Neuronal stem cell (in vitro differentiated cells): Measurements from ENCODE around the gene CADPS.

Experiments
- DNase-seq: peaks from one replicate; pipeline ENCODE4 v3.0.0-alpha.2; 2013; ENCODE audit warnings: low spot score
- H2AFZ ChIP-seq: one replicate; pipeline ENCODE4 v1.6.1; 2013; ENCODE audit warnings: mild to moderate bottlenecking, low read length, inconsistent platforms
- H2AK5ac ChIP-seq: 2 replicates; pipeline ENCODE4 v1.6.1; 2013; ENCODE audit warnings: low read depth, mild to moderate bottlenecking, inconsistent platforms, low read length, moderate library complexity, mixed read lengths
- H2BK120ac ChIP-seq: 2 replicates; pipeline ENCODE4 v1.6.1; 2013; ENCODE audit warnings: low read depth, mild to moderate bottlenecking, inconsistent platforms, low read length, moderate library complexity, mixed read lengths
- H2BK12ac ChIP-seq: one replicate; pipeline ENCODE4 v1.6.1; 2013; ENCODE audit warnings: low read length, inconsistent platforms
- H2BK15ac ChIP-seq: 2 replicates; pipeline ENCODE4 v1.6.1; 2013; ENCODE audit warnings: mild to moderate bottlenecking, low read length, inconsistent platforms, mixed read lengths
- H2BK5ac ChIP-seq: one replicate; pipeline ENCODE4 v1.6.1; 2013; ENCODE audit warnings: inconsistent platforms, mild to moderate bottlenecking, low read length, moderate library complexity
- H3K14ac ChIP-seq: one replicate; pipeline ENCODE4 v1.6.1; 2013; ENCODE audit warnings: low read length, inconsistent platforms
- H3K18ac ChIP-seq: 2 replicates; pipeline ENCODE4 v1.6.1; 2013; ENCODE audit warnings: low read length, inconsistent platforms
- H3K23ac ChIP-seq: 2 replicates; pipeline ENCODE4 v1.6.1; 2013; ENCODE audit warnings: low read depth, mild to moderate bottlenecking, mixed read lengths, low read length, inconsistent platforms; ENCODE audit not compliant: poor library complexity
- H3K27ac ChIP-seq: replicated peaks from 3 replicates; pipeline ENCODE4 v1.5.1; 2013; ENCODE audit warnings: low read length, inconsistent platforms
- H3K27me3 ChIP-seq, 3 experiments: 2 replicates each; pipeline ENCODE4 v1.6.1; 2013; ENCODE audit warnings: low read length in 3 of 3, mild to moderate bottlenecking in 2 of 3, inconsistent platforms in 1 of 3, low read depth in 1 of 3, mixed read lengths in 1 of 3, moderate library complexity in 1 of 3; ENCODE audit not compliant: control insufficient read depth in 3 of 3, insufficient read depth in 3 of 3
- H3K36me3 ChIP-seq, 2 donors: replicated peaks in 1 of 2; 2 replicates each; pipeline ENCODE4 v1.6.1; 2013; ENCODE audit warnings: low read length in 2 of 2; ENCODE audit not compliant: control insufficient read depth in 2 of 2, insufficient read depth in 2 of 2
- H3K4ac ChIP-seq: 2 replicates; pipeline ENCODE4 v1.6.1; 2013; ENCODE audit warnings: inconsistent platforms, mild to moderate bottlenecking, low read length, moderate library complexity
- H3K4me1 ChIP-seq, 2 donors: 1 replicate in 1 of 2; 2 replicates in 1 of 2; pipeline ENCODE4 v1.6.1; 2013; ENCODE audit warnings: low read length in 2 of 2, low read depth in 1 of 2; ENCODE audit not compliant: control insufficient read depth in 2 of 2, insufficient read depth in 1 of 2
- H3K4me2 ChIP-seq: one replicate; pipeline ENCODE4 v1.6.1; 2013; ENCODE audit warnings: mild to moderate bottlenecking, low read length, inconsistent platforms; ENCODE audit not compliant: insufficient read depth, poor library complexity, severe bottlenecking
- H3K4me3 ChIP-seq, 2 donors: 2 replicates each; pipeline ENCODE4 v1.5.1; 2013; ENCODE audit warnings: low read length in 2 of 2, mild to moderate bottlenecking in 2 of 2, inconsistent platforms in 1 of 2, moderate library complexity in 1 of 2
- H3K79me1 ChIP-seq: one replicate; pipeline ENCODE4 v1.6.1; 2013; ENCODE audit warnings: low read depth, mild to moderate bottlenecking, inconsistent platforms, low read length, moderate library complexity
- H3K9ac ChIP-seq: one replicate; pipeline ENCODE4 v1.6.1; 2013; ENCODE audit warnings: mild to moderate bottlenecking, low read depth, low read length, inconsistent platforms; ENCODE audit not compliant: poor library complexity
- H3K9me3 ChIP-seq, 2 donors: replicated peaks in 1 of 2; 2 replicates each; pipeline versions ENCODE3 to v1.6.1; 2013; ENCODE audit warnings: low read length in 2 of 2, mild to moderate bottlenecking in 2 of 2, inconsistent platforms in 1 of 2, low read depth in 1 of 2, mixed read lengths in 1 of 2, moderate library complexity in 1 of 2; ENCODE audit not compliant: control insufficient read depth in 2 of 2, insufficient read depth in 1 of 2
- H4K8ac ChIP-seq: one replicate; pipeline ENCODE4 v1.6.1; 2013; ENCODE audit warnings: low read depth, mild to moderate bottlenecking, inconsistent platforms, low read length, moderate library complexity
- H4K91ac ChIP-seq: one replicate; pipeline ENCODE4 v1.6.1; 2013; ENCODE audit warnings: low read length, low read depth, mild to moderate bottlenecking, inconsistent platforms; ENCODE audit not compliant: poor library complexity
- WGBS, 2 donors: extraction: QIAGEN DNeasy Blood & Tissue Kit; methylation state at CpG; one replicate each; pipeline ENCODE4 v1.1.7; 2013; ENCODE audit warnings: missing lambda C conversion rate in 2 of 2, mixed read lengths in 1 of 2; ENCODE audit not compliant: insufficient read length in 2 of 2, insufficient replicate concordance in 1 of 2; ENCODE audit errors: extremely low coverage in 2 of 2; 5-methylcytosine and 5-hydroxymethylcytosine counted together

CADPS gene

GRCh38 chr3:62873761-62874710, 1.2 kb downstream of the CADPS start:
- H3K27ac ChIP-seq: peak overlapping the region; percentile 72
- no CpG with 5 or more reads among the region's 77 CpGs for WGBS, 2 donors

GRCh38 chr3:62873451-62873760, 1.8 kb downstream of the CADPS start:
- Histone ChIP-seq H3K9me3 (no peaks in the 10 kb centered on the region), H2AFZ (no peak overlapping the region), H3K4me1 (peaks cover 0 to 3% of the 10 kb centered on the region in 2 donors), H3K23ac (no peak overlapping the region), H3K9ac (no peak overlapping the region), H3K27ac (no peak overlapping the region), H4K8ac (no peak overlapping the region), H4K91ac (no peak overlapping the region), H3K4me2 (peak overlapping the region; percentile 99), H3K36me3 (no peaks in the 10 kb centered on the region), H2BK12ac (no peak overlapping the region), H3K4me3 (peak overlapping the region in 1 of 2 donors; percentile 81), H2BK120ac (no peak overlapping the region), H3K79me1 (no peaks in the 10 kb centered on the region), H3K14ac (no peak overlapping the region), H2BK15ac (no peak overlapping the region), H2AK5ac (no peak overlapping the region), H2BK5ac (no peak overlapping the region), H3K4ac (no peak overlapping the region), H3K18ac (no peak overlapping the region), H3K27me3 (peaks cover 0 to 63% (median 11%) of the 10 kb centered on the region in 3 experiments)
- no peak for DNase-seq
- no CpG with 5 or more reads among the region's 4 CpGs for WGBS, 2 donors

More at GRCh38 chr3:62873761-62874710, 1.2 kb downstream of the CADPS start:
- DNase-seq: peak; percentile 74
- Histone ChIP-seq H2BK12ac (peak overlapping the region; percentile 41), H3K4me1 (peaks cover 0 to 3% of the 10 kb centered on the region in 2 donors), H3K9ac (peak overlapping the region; percentile 90), H2BK120ac (no peak overlapping the region), H2AFZ (peak overlapping the region; percentile 88), H3K4ac (no peak overlapping the region), H4K8ac (no peak overlapping the region), H3K36me3 (no peaks in the 10 kb centered on the region), H2AK5ac (no peak overlapping the region), H3K23ac (peak overlapping the region; percentile 93), H3K79me1 (no peaks in the 10 kb centered on the region), H3K9me3 (no peaks in the 10 kb centered on the region), H3K4me2 (peak overlapping the region; percentile 99), H3K4me3 (peak overlapping the region; percentile 26 to 81), H2BK5ac (peak overlapping the region; percentile 75), H2BK15ac (peak overlapping the region; percentile 98), H4K91ac (peak overlapping the region; percentile 72), H3K27me3 (peaks cover 0 to 63% (median 11%) of the 10 kb centered on the region in 3 experiments), H3K18ac (peak overlapping the region; percentile 97), H3K14ac (peak overlapping the region; percentile 71)

GRCh38 chr3:62872318-62872717, 2.9 kb downstream of the CADPS start:
- Histone ChIP-seq H3K4ac (no peak overlapping the region), H4K8ac (no peak overlapping the region), H4K91ac (no peak overlapping the region), H3K18ac (no peak overlapping the region), H3K4me2 (no peak overlapping the region), H3K27ac (no peak overlapping the region), H3K14ac (no peak overlapping the region), H3K4me3 (no peak overlapping the region), H2AFZ (no peak overlapping the region), H2AK5ac (no peak overlapping the region), H3K4me1 (peaks cover 0 to 3% of the 10 kb centered on the region in 2 donors), H2BK12ac (no peak overlapping the region), H3K27me3 (peaks cover 0 to 58% (median 11%) of the 10 kb centered on the region in 3 experiments), H3K79me1 (no peaks in the 10 kb centered on the region), H3K36me3 (no peaks in the 10 kb centered on the region), H2BK5ac (no peak overlapping the region), H2BK15ac (no peak overlapping the region), H3K9me3 (no peaks in the 10 kb centered on the region), H3K23ac (no peak overlapping the region), H3K9ac (no peak overlapping the region), H2BK120ac (no peak overlapping the region)
- WGBS, 2 donors: no CpG with 5 or more reads among the region's 1 CpG
- DNase-seq: no peak

- Histone ChIP-seq H2BK5ac (no peak overlapping the region), H3K4me3 (no peak overlapping the region), H2AK5ac (no peak overlapping the region), H3K27me3 (peaks cover 0 to 38% (median 4%) of the 10 kb centered on the region in 3 experiments), H3K4ac (no peak overlapping the region), H2BK15ac (no peak overlapping the region), H3K9me3 (no peaks in the 10 kb centered on the region), H2BK120ac (no peak overlapping the region), H2BK12ac (no peak overlapping the region), H3K23ac (no peak overlapping the region), H3K36me3 (no peaks in the 10 kb centered on the region), H3K79me1 (no peaks in the 10 kb centered on the region), H3K27ac (no peak overlapping the region), H4K8ac (no peak overlapping the region), H3K4me2 (no peak overlapping the region), H4K91ac (no peak overlapping the region), H3K14ac (no peak overlapping the region), H3K18ac (no peak overlapping the region), H2AFZ (no peak overlapping the region), H3K9ac (no peak overlapping the region), H3K4me1 (peaks cover 0 to under 1% of the 10 kb centered on the region in 2 donors)
- no CpG with 5 or more reads among the region's 1 CpG for WGBS, 2 donors
- DNase-seq: no peak
These were observed 4.9 kb downstream of the CADPS start for GRCh38 chr3:62870321-62870720.
